Measurements from ENCODE around the gene NAXD.
"Not testable (repeated sequence)": the region's sequence is repeated elsewhere in the genome, so short reads cannot be mapped to it uniquely, and the experiment has no call there.

Gene NAXD

GRCh38 chr13:110628477-110628793 lies 13.1 kb downstream of the NAXD start:
- DNase-seq (ENCODE audit: low read depth) = no peak

GRCh38 chr13:110628952-110629701 lies 13.8 kb downstream of the NAXD start:
- DNase-seq (ENCODE audit: low read depth) = no peak

GRCh38 chr13:110629735-110630134 lies 14.4 kb downstream of the NAXD start:
- no peak for DNase-seq (ENCODE audit: low read depth)

- no peak for DNase-seq (ENCODE audit: low read depth)
Measured at GRCh38 chr13:110630566-110631119, 15.3 kb downstream of the NAXD start.

- DNase-seq (ENCODE audit: low read depth) = not testable (repeated sequence)
Measured at GRCh38 chr13:110632255-110632654, 16.9 kb downstream of the NAXD start.

- no peak for DNase-seq (ENCODE audit: low read depth)
Measured at GRCh38 chr13:110633776-110634175, 18.4 kb downstream of the NAXD start.

- DNase-seq (ENCODE audit: low read depth) = no peak
Measured at GRCh38 chr13:110634558-110634957, 19.2 kb downstream of the NAXD start.

GRCh38 chr13:110635405-110636002 lies 20.2 kb downstream of the NAXD start:
- no peak for DNase-seq (ENCODE audit: low read depth)

- no peak for DNase-seq (ENCODE audit: low read depth)
Measured at GRCh38 chr13:110636053-110636475, 20.7 kb downstream of the NAXD start.

- DNase-seq (ENCODE audit: low read depth) = no peak
Measured at GRCh38 chr13:110636701-110637201, 21.4 kb downstream of the NAXD start.

GRCh38 chr13:110637275-110637674 lies 21.9 kb downstream of the NAXD start:
- DNase-seq (ENCODE audit: low read depth) = no peak

- DNase-seq (ENCODE audit: low read depth) = no peak
Measured at GRCh38 chr13:110637747-110638146, 22.4 kb downstream of the NAXD start.

GRCh38 chr13:110638257-110638656 lies 22.9 kb downstream of the NAXD start:
- DNase-seq (ENCODE audit: low read depth) = no peak

- DNase-seq (ENCODE audit: low read depth) = no peak
Measured at GRCh38 chr13:110638814-110639806, 23.8 kb downstream of the NAXD start.

GRCh38 chr13:110639935-110640334 lies 24.6 kb downstream of the NAXD start:
- no peak for DNase-seq (ENCODE audit: low read depth)

- no peak for DNase-seq (ENCODE audit: low read depth)
Measured at GRCh38 chr13:110640591-110641029, 25.3 kb downstream of the NAXD start.

GRCh38 chr13:110641055-110642015 lies 26.0 kb downstream of the NAXD start:
- DNase-seq (ENCODE audit: low read depth) = no peak

- DNase-seq (ENCODE audit: low read depth) = no peak
Measured at GRCh38 chr13:110642291-110642981, 27.1 kb downstream of the NAXD start.

GRCh38 chr13:110643324-110643723 lies 28.0 kb downstream of the NAXD start:
- no peak for DNase-seq (ENCODE audit: low read depth)

- DNase-seq (ENCODE audit: low read depth) = no peak
Measured at GRCh38 chr13:110643768-110644421, 28.6 kb downstream of the NAXD start.
